Spleen (tissue), 11 donors: ENCODE measurements around the gene TP73. TPM values are rescaled to one million over a fixed set of nuclear protein-coding genes. Genes with fewer than 3 reads are reported as not detected.

Source experiments
- DNase-seq: peaks from one replicate; pipeline ENCODE4 v3.0.0-alpha.2; 2020
- H3K27ac ChIP-seq, 8 donors: fragments of 200-600 bp; sonication (generic) in 7 of 8; 1 replicate in 4 of 8; 2 replicates in 4 of 8; pipeline versions ENCODE4 v1.5.0 to v1.8.0; 2016 to 2021; ENCODE audit warnings: inconsistent platforms in 4 of 8, mild to moderate bottlenecking in 4 of 8, moderate library complexity in 1 of 8
- H3K27me3 ChIP-seq, 7 donors: fragments of 200-600 bp; sonication (generic) in 6 of 7; replicated peaks in 1 of 7; 1 replicate in 4 of 7; 2 replicates in 3 of 7; pipeline versions ENCODE4 v1.5.0 to v1.8.0; 2016 to 2021; ENCODE audit warnings: inconsistent platforms in 3 of 7, mild to moderate bottlenecking in 1 of 7
- H3K36me3 ChIP-seq, 6 donors: fragments of 200-600 bp; sonication (generic) in 5 of 6; 1 replicate in 4 of 6; 2 replicates in 2 of 6; pipeline versions ENCODE4 v1.5.0 to v1.8.0; 2016 to 2021; ENCODE audit warnings: inconsistent platforms in 2 of 6
- H3K4me1 ChIP-seq, 6 donors: fragments of 200-600 bp; sonication (generic) in 5 of 6; 1 replicate in 3 of 6; 2 replicates in 3 of 6; pipeline versions ENCODE4 v1.5.0 to v1.8.0; 2016 to 2021; ENCODE audit warnings: inconsistent platforms in 3 of 6
- H3K4me3 ChIP-seq, 8 donors: fragments of 200-600 bp; sonication (generic) in 7 of 8; 1 replicate in 4 of 8; 2 replicates in 4 of 8; pipeline versions ENCODE4 v1.5.0 to v1.8.0; 2016 to 2021; ENCODE audit warnings: inconsistent platforms in 4 of 8, mild to moderate bottlenecking in 4 of 8, moderate library complexity in 2 of 8
- H3K9me3 ChIP-seq, 8 donors: fragments of 200-600 bp; sonication (generic) in 7 of 8; 1 replicate in 4 of 8; 2 replicates in 4 of 8; pipeline versions ENCODE4 v1.5.0 to v1.8.0; 2016 to 2021; ENCODE audit warnings: inconsistent platforms in 4 of 8
- POLR2A ChIP-seq, 3 donors: fragments of 450-650 bp; IDR thresholded peaks; one replicate each; pipeline ENCODE4 v1.5.1; 2017; ENCODE audit warnings: antibody characterized with exemption in 3 of 3, mild to moderate bottlenecking in 1 of 3
- POLR2AphosphoS5 ChIP-seq, 3 donors: sonication (generic); formaldehyde crosslinking; IDR thresholded peaks; one replicate each; pipeline ENCODE4 v1.5.1; 2017; ENCODE audit warnings: antibody characterized with exemption in 3 of 3
- WGBS, 5 donors: extraction: QIAGEN DNeasy Blood & Tissue Kit in 3 of 5; methylation state at CpG; one replicate each; pipeline versions ENCODE4 v1.1.5 to v1.1.7; 2013 to 2018; 5-methylcytosine and 5-hydroxymethylcytosine counted together
- intact Hi-C: fragments of 100-400 bp; cut with DNase I; formaldehyde crosslinking; loops from one replicate; pipeline ENCODE4 v1.15.0; 2023; ENCODE audit warnings: low total_unique reads
- polyA plus RNA-seq, 3 donors: library from polyadenylated mRNA; stranded (reverse); fragments of 200-250 nt; gene quantifications; one replicate each; pipeline ENCODE4 v1.2.1, GENCODE V29; 2013
- total RNA-seq, 7 donors: library from RNA; depleted of rRNA in 3 of 7; stranded (reverse); fragments of >200 nt in 3 of 7; fragmentation: NEBNext Ultra II Directional in 4 of 7; extraction: Animal tissue kit (Norgen Biotek cat#: 25700) in 4 of 7; gene quantifications; one replicate each; pipeline versions ENCODE4 v1.1.0 to v1.2.1, GENCODE V29; 2016 to 2021
- TF ChIP-seq, protein P1 (sequence below), 11 experiments: fragments of 200-600 bp in 7 of 11; fragments of 450-650 bp in 4 of 11; sonication (generic) in 4 of 11; IDR thresholded peaks in 8 of 11; conservative IDR thresholded peaks in 3 of 11; 1 replicate in 7 of 11; 2 replicates in 4 of 11; pipeline versions ENCODE4 v1.4.0 to v1.8.0; 2016 to 2021; ENCODE audit warnings: antibody characterized with exemption in 11 of 11, inconsistent platforms in 4 of 11, mild to moderate bottlenecking in 1 of 11
- donor health status: healthy with polysubstance abuse.
- donor health status: DM: no; HTN: no; CAD: no; lungs with moderate emphysema.
- donor health status: DM: no; HTN: no; CAD: no.
- donor health status: Bipolar disorder and iron deficiency.
- donor health status: healthy.
- donor health status: DM: no; HTN: no; CAD: no.
- donor health status: DM: yes; HTN: yes; CAD: no.

Gene TP73
- total and polyA plus RNA-seq, 10 donors, result 0.11 to 4.3 (median 0.96) TPM

DNA sequence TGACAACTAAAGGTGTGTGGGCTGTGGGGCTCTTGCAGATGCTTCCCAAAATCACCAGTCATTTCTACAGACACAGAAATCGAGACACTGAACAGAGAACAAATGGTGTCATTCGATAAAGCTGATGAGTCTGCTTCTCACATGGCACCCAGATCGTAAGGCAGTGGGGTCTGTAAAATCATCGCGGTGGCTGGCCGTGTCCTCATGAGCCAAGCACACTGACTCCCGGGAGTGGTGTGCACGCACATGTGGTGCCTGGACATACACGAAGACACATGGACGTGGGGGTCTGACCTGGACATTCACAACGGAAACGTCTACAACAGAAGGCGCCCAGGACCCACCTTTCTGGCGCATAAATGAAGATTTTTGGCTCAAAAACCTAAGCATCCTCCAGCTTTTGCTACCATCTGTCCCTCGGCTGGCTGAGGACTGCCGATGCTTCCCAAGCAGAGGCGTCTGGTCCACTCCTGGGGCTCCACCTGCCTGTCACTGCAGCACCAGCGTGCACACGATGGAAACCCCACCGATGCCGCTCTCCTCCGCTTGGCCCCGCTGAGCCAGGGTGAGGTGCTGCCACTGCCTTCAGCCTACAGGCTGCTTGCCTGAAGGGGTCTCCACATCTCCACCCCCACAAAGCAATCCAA, 127.1 kb downstream of the TP73 start:
- Histone ChIP-seq H3K27ac (no peak overlapping the region), H3K4me3 (no peak overlapping the region), H3K27me3 (no peaks in the 10 kb centered on the region), H3K9me3 (no peaks in the 10 kb centered on the region), H3K36me3 (peaks cover 6 to 67% (median 57%) of the 10 kb centered on the region in 6 donors), H3K4me1 (peaks cover 9 to 20% (median 17%) of the 10 kb centered on the region in 6 donors)
- DNase-seq, result peak; percentile 39
- intact Hi-C loops, result no loop called here
- 91 to 96% (median 93%) methylated on average over 16 to 23 of the region's 23 CpGs for WGBS, 5 donors
- TF ChIP-seq POLR2A (IDR thresholded peaks at IDR 0.05) (no peak), POLR2AphosphoS5 (IDR thresholded peaks at IDR 0.05) (peak in 1 of 3 donors; percentile 10)
- TF ChIP-seq, protein P1, sequence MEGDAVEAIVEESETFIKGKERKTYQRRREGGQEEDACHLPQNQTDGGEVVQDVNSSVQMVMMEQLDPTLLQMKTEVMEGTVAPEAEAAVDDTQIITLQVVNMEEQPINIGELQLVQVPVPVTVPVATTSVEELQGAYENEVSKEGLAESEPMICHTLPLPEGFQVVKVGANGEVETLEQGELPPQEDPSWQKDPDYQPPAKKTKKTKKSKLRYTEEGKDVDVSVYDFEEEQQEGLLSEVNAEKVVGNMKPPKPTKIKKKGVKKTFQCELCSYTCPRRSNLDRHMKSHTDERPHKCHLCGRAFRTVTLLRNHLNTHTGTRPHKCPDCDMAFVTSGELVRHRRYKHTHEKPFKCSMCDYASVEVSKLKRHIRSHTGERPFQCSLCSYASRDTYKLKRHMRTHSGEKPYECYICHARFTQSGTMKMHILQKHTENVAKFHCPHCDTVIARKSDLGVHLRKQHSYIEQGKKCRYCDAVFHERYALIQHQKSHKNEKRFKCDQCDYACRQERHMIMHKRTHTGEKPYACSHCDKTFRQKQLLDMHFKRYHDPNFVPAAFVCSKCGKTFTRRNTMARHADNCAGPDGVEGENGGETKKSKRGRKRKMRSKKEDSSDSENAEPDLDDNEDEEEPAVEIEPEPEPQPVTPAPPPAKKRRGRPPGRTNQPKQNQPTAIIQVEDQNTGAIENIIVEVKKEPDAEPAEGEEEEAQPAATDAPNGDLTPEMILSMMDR (IDR thresholded peaks at IDR 0.05 in 8 of 11, conservative IDR thresholded peaks at IDR 0.05 in 3 of 11), result no peak

DNA sequence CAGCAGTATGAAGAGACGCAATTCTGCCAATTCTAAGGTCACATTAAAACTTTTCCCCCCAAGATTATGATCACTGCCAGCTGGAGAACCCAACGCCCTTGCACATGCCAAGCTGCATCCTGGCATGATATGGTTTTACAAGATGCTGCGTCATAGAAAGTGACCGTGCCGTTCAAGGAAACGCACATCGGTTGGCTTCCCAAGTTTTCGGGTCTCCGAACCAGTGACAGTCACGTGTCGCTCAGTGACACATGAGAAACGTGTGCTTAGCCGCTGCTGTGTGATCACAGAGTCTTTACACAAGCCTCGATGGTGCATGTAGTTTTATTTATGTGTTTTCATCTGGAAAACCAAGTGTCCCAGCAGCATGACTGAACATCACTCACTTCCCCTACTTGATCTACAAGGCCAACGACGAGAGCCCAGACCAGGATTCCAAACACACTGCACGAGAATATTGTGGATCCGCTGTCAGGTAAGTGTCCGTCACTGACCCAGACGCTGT, 127.6 kb downstream of the TP73 start:
- Histone ChIP-seq H3K9me3 (no peaks in the 10 kb centered on the region), H3K4me3 (no peak overlapping the region), H3K4me1 (peaks cover 9 to 16% (median 11%) of the 10 kb centered on the region in 6 donors), H3K36me3 (peaks cover 6 to 73% (median 63%) of the 10 kb centered on the region in 6 donors), H3K27ac (no peak overlapping the region), H3K27me3 (no peaks in the 10 kb centered on the region)
- DNase-seq, result peak; percentile 47
- intact Hi-C loops, result no loop called here
- TF ChIP-seq POLR2AphosphoS5 (IDR thresholded peaks at IDR 0.05) (no peak), POLR2A (IDR thresholded peaks at IDR 0.05) (no peak)
- TF ChIP-seq, protein P1 (IDR thresholded peaks at IDR 0.05 in 8 of 11, conservative IDR thresholded peaks at IDR 0.05 in 3 of 11), result no peak
- 90 to 96% (median 92%) methylated on average over 20 of the region's 20 CpGs for whole genome bisulfite sequencing, 5 donors

DNA sequence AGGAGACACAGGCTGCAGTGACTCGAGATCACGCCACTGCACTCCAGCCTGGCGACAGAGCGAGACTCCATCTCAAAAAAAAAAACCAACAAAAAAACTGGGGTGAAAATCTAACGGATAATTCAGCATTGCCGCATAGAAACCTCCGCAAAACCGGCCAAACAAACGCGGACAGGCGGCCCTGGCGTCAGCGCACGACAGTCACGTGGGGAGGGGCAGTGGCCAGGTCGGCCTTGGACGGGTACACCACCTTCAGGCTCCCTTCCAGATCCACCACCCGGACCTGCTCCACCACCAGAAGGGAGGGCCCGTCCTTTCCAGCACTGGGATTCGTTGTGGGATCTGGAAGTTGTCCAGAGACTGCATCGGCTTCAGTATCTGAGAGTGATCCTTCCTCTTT, 128.6 kb downstream of the TP73 start:
- DNase-seq, result no peak
- Histone ChIP-seq H3K4me3 (no peak overlapping the region), H3K36me3 (peaks cover 6 to 82% (median 73%) of the 10 kb centered on the region in 6 donors), H3K27me3 (no peaks in the 10 kb centered on the region), H3K4me1 (peaks cover under 1 to 14% (median 3%) of the 10 kb centered on the region in 6 donors), H3K27ac (no peak overlapping the region), H3K9me3 (no peaks in the 10 kb centered on the region)
- TF ChIP-seq, protein P1 (IDR thresholded peaks at IDR 0.05 in 8 of 11, conservative IDR thresholded peaks at IDR 0.05 in 3 of 11), result no peak
- peak in 1 of 3 donors; percentile 43 for TF ChIP-seq POLR2AphosphoS5 (IDR thresholded peaks at IDR 0.05)
- intact Hi-C loops, result no loop called here
- WGBS, 5 donors, result 90 to 96% (median 93%) methylated on average over 21 of the region's 21 CpGs

DNA sequence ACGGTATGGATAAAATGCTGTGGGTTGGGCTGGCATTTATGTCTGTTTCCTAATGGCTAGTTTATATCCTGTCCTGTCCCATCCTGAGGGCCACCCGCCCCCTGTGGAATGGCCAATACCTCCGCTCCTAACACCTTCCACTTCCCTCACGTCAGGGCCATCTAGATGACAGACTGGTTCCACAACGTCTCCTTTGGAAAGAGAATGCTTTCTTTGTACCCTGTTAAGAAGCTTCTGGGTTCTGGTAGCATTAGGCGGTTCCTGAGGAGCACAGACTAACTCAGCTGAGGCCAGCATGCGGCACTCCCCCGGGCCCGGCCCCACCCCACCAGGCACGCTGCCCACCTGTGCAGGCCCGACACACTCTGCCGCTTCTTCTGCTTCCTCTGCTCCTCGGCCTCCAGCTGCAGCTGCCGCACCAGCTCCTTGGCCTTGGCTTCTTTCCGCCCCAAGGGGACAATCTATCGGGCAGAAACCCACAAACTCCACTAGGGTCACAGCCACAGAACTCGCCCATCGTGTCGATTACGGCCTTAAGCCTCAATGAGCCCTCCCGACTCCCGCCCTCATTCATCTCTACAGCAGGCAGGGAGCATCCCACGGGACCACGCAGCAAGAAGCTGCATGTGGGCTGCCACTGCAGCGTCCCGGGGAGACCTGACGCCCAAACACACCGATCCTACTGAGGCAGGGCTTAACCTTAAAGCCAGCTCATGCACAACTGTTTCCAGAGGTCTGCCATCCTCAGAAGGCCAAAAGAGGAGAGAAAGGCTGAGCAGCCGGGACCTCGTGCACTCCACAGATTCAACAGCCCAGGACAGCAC, 131.5 kb downstream of the TP73 start:
- H3K9me3 ChIP-seq, result no peaks in the 10 kb centered on the region
- H3K27ac ChIP-seq, result no peak overlapping the region
- no peaks in the 10 kb centered on the region for H3K27me3 ChIP-seq
- no peak overlapping the region for H3K4me3 ChIP-seq
- peaks cover 6 to 100% (median 83%) of the 10 kb centered on the region in 6 donors for H3K36me3 ChIP-seq
- peaks cover 0 to 22% (median 8%) of the 10 kb centered on the region in 6 donors for H3K4me1 ChIP-seq
- intact Hi-C loops, result no loop called here
- TF ChIP-seq POLR2AphosphoS5 (IDR thresholded peaks at IDR 0.05) (peak in 1 of 3 donors; percentile 40), POLR2A (IDR thresholded peaks at IDR 0.05) (no peak)
- TF ChIP-seq, protein P1 (IDR thresholded peaks at IDR 0.05 in 8 of 11, conservative IDR thresholded peaks at IDR 0.05 in 3 of 11), result no peak
- no peak for DNase-seq
- WGBS, 5 donors, result 91 to 96% (median 94%) methylated on average over 27 to 30 of the region's 30 CpGs
